Epithelial cell of prostate (primary cell): Measurements from ENCODE around the gene FDX1.

Experiments
- DNase-seq: peaks from one replicate; pipeline ENCODE4 v3.0.0-alpha.2; 2011; ENCODE audit warnings: low read depth, low spot score
- H3K27ac ChIP-seq: fragments of 450-650 bp; 2 replicates; pipeline ENCODE4 v1.5.1; 2017; ENCODE audit warnings: mild to moderate bottlenecking

FDX1 gene

DNA sequence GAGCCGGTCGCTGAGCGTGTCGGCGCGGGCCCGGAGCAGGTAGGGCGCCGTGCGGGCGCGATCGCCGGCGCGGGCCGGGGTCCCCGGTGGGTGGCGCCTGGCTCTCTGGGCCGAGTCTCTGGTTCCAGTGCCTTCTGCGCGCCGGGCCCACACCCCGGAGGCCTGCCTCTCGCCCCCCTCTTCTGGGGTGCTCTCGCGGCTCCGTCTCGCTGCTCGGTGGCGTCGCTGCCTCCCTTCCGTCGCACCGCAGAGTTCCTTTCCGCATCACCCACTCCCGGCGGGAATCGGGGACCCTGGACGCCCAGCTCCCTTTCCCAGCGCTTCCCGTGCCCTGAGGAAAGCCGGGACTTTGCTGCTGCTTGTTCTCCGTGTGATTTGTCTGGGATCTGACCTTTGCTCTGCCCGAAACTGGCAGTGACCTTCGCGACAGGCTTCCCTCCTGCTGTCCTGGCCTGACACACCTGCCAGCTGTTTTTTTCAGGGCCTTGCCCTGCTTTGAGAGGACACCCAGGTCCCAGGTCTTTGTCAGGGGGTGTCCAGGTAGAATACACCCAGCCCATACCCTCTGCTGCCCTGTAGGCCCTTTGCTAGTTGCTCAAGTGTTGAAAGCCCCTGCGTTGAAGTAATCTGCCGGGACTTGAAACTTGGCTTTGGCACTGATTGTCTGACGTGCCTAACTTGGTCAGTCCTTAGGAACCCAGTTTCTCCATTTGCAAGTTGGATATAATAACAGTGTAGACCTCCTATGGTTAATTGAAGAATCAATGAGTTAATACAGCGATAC is 711 bp downstream of the FDX1 start:
- H3K27ac ChIP-seq = peak overlapping the region; percentile 60
- DNase-seq = no peak

DNA sequence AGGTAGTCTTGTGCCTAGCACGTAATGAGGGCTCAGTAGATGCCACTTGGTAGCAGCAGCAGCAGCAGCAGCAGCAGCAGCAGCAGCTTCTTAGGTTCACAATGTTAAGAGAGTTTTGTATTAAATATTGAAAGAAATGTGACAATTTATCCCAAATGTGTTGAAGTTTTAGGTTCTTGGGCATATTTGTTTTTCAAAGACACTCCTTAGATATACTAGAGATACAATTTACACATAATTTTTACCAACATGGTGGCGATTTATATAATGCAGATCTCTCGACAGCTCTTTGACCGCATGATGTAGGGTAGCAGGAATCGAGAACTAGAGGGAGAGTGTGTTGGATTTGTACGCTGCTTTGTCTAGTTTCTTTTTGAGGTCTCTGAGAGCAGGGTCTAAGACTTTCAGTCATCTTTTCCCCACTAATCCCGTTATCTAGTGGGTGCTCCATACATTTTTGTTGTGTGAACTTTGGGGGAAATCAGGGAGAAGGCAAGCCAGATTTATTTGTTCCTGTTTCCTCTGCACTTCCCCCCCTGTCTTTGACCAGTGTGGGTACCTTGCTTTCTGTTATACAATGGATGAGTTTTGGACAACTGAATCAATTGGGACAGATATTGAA is 1.4 kb downstream of the FDX1 start:
- H3K27ac ChIP-seq = peak overlapping the region; percentile 60
- no peak for DNase-seq

- H3K27ac ChIP-seq = no peak overlapping the region
- no peak for DNase-seq
These were observed 1.9 kb downstream of the FDX1 start for GRCh38 chr11:110431674-110432073.

GRCh38 chr11:110432713-110433392 is 3.1 kb downstream of the FDX1 start:
- DNase-seq = no peak
- H3K27ac ChIP-seq = no peak overlapping the region

DNA sequence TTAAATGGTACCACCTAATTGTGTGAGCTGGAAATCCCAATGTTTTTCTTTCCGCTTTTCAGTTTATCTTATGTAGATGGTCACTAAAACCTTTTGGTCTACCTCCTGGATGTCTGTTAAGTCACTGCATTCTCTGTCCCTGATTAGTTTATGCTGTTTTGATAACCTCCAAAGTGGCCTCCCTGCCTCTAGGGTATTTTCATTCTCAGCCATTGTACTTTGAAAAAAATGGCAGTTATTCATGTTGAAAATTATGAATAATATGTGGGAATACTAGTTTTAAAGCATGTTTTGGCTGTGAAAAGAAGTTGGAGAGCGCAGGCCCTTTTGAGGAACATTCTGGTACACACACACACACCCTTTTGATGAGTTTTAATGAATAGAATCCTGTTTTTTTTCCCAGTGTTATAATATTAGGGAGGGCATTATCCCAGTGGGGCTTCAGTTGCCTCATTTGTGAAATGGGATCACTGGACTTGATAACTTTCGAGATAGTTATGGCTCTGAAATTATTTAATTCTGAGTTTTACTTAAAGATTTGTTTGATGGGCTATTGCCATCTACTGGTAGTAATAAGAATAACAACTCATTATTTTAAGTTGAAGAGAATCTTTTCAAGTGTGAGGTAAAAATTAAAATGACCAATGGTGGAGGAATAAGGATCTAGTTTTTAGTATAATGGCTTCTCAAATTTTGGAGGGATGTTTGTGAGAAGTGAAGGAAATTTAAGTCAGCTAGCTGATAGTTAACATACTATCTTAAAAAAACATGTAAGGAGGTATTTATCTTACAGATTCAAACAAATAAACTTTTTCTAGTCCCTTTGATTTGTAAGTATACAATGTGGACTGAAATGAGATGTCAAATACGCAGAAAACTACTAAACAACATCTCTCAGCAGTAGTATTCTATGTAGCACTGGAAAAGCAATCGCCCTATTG is 3.9 kb downstream of the FDX1 start:
- no peak overlapping the region for H3K27ac ChIP-seq
- no peak for DNase-seq

- H3K27ac ChIP-seq = no peak overlapping the region
- DNase-seq = no peak
These were observed 5.4 kb downstream of the FDX1 start for GRCh38 chr11:110434952-110435779.

DNA sequence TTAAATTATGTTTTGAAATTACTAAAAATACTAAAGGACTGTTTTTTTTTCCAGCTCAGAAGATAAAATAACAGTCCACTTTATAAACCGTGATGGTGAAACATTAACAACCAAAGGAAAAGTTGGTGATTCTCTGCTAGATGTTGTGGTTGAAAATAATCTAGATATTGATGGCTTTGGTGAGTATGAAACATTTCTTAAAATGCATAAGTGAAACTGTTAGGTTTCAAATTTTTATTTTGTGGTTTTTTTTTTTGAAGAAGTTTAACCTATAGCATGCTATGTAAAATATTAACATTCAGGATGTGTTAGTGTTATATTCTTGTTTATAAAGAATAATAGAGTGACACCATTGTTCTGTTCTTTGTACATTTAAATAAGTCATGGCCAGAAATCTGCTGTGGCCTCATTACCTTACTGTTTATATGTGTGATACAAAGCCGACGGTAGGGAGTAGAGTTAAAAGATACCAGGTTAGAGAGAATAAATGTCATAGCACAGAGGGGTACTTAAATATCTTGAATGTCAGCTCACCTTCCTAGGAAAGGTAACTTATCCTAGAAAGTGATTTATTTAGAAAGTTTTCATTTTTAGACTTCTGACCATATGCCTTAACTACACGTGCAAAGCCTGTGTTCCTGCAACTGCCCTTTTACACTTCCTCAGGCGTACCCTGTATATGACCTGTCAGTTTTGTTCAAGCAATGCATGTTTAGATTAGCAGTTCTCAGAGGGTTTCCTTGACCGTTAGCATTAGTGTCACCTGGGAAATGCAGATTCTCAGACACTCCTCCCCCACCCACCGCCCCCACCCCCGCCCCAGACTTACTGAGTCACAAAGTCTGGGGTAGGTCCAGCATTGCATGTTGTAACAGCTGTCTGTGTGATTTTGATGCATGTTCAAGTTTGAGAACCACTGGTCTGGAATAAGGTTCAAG is 6.3 kb downstream of the FDX1 start:
- DNase-seq = no peak
- H3K27ac ChIP-seq = no peak overlapping the region

- no peak overlapping the region for H3K27ac ChIP-seq
- no peak for DNase-seq
These were observed 8.3 kb downstream of the FDX1 start for GRCh38 chr11:110438017-110438416.

- DNase-seq = no peak
- no peak overlapping the region for H3K27ac ChIP-seq
These were observed 15.7 kb downstream of the FDX1 start for GRCh38 chr11:110445437-110445836.

DNA sequence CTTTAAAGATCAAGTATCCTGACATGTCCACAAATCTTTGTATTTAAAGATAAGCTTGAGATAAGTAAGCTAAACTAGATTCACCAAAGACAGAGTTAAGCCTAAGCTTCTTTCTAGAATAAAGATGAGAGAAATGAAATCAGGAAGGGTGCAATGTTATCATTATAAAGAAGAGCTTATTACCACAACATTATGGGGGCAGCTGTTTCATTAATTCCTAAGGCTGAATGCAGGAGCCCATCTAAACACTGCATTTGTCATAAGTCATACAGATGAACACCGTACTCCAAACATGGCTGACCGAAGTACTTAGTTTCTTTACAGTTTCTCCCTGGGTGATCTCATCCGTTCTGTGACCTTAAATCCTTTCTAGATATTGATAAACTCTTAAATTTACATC is 16.3 kb downstream of the FDX1 start:
- no peak overlapping the region for H3K27ac ChIP-seq
- no peak for DNase-seq

GRCh38 chr11:110446594-110446993 is 16.8 kb downstream of the FDX1 start:
- no peak for DNase-seq
- no peak overlapping the region for H3K27ac ChIP-seq

DNA sequence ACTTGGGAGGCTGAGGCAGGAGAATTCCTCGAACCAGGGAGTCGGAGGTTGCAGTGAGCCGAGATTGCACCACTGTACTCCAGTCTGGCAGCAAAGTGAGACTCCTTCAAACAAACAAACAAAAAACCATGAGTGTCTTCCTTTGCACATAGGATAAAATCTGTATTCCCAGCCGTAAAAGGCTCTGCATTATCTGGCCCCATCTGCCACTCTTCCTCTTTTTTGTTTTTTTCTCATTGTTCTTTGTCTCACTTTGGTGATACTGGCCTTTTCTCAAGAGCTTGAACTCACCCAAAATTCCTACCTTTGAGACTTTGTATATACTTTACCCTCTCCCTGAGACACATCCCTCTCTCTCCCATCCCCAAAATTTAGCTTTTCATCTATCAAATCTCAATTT is 17.6 kb downstream of the FDX1 start:
- no peak for DNase-seq
- no peak overlapping the region for H3K27ac ChIP-seq

DNA sequence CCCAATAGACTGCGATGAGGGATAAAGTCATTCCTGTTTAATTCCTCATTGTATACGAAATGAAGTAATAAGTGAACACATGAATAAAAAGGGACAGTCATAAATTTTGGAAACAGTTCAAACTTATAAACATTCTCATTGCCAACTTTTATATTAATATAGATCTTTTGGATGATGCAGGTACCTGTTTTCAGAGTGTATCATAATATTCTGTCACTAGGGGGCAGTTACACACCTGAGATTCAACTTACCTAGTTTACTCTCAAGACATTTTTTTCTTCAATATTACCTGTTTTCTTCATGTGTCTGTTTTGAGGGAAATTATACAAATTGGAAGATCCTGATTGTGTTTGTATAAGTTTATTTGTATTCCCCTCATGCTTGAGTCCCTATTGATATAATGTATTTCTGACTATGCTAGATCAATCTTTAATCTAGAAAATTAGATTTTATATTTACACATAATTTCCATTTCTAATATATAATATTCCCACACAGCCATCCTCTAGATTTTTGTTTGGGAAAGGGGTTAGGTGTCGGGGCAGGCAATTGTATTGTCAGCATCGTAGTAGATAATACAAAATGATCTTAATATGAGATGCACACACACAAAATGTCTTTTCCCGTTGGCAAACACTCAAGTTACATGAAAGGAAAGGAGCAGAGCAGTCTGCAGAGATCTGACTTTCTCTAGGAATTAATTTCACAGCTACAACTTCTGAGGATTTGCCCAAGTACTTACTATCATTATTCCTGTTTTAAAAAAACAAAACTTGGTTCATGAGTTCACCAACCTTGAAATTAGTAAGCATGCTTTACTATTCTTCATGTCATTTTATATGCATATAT is 18.4 kb downstream of the FDX1 start:
- no peak for DNase-seq
- no peak overlapping the region for H3K27ac ChIP-seq

DNA sequence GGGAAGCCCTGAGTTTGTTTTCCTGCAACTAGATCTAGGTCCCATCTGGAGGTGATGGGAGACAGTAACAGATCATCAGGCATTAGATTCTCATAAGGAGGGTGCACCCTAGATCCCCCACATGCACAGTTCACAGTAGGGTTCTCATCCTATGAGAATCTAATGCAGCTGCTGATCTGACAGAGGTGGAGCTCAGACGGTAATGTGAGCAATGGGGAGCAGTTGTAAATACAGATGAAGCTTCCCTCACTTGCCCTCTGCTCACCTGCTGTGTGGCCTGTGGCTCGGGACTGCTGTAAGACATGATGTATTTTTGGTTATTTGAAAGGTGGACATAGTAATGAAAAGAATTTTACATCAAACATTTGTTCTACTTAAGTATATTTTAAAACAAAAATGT is 20.5 kb downstream of the FDX1 start:
- no peak overlapping the region for H3K27ac ChIP-seq
- no peak for DNase-seq

- DNase-seq = no peak
- no peak overlapping the region for H3K27ac ChIP-seq
These were observed 23.0 kb downstream of the FDX1 start for GRCh38 chr11:110452720-110453119.

- H3K27ac ChIP-seq = no peak overlapping the region
- DNase-seq = no peak
These were observed 24.1 kb downstream of the FDX1 start for GRCh38 chr11:110453684-110454354.

GRCh38 chr11:110454609-110455008 is 24.9 kb downstream of the FDX1 start:
- H3K27ac ChIP-seq = no peak overlapping the region
- DNase-seq = no peak
